HG02588 (cell line): ENCODE data around the gene MYL6.
A peak's percentile ranks its signal among the peaks of the same experiment; 100 is the strongest.
"Not testable (repeated sequence)": the region's sequence is repeated elsewhere in the genome, so short reads cannot be mapped to it uniquely, and the experiment has no call there.

Experiments used
- ATAC-seq: cut with Tn5 transposase; IDR thresholded peaks from one replicate; pipeline ENCODE4 v1.9.1; 2021; ENCODE audit warnings: mild to moderate bottlenecking, moderate library complexity; ENCODE audit not compliant: unreplicated experiment

Gene MYL6

GRCh38 chr12:56158029-56158925, at the start of gene MYL6:
Gene MYL6 (plus strand): TSS chr12:56158359. CDS start chr12:56158402, 43 bp downstream.
- peak; percentile 83 for ATAC-seq

GRCh38 chr12:56110571-56110970, 47.6 kb upstream of the MYL6 start:
- ATAC-seq = no peak

DNA sequence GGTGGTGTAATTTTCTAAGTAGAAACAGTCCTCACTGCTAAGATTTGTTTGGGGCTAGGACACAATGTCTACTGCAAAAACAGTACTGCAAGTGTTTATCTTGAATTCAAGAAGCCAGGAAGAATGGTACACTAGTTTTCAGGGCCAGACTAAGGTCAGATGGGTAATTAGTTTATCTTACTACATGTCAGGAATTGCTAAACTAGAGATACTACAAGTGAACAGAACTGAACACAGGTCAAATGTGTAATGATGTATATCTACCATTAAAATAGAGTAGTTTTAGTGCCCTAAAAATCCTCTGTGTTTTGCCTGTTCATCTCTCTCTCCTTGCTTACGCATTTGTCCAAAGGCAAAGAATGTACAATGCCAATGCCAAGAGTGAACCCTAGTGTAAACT, 44.1 kb upstream of the MYL6 start:
- no peak for ATAC-seq

DNA sequence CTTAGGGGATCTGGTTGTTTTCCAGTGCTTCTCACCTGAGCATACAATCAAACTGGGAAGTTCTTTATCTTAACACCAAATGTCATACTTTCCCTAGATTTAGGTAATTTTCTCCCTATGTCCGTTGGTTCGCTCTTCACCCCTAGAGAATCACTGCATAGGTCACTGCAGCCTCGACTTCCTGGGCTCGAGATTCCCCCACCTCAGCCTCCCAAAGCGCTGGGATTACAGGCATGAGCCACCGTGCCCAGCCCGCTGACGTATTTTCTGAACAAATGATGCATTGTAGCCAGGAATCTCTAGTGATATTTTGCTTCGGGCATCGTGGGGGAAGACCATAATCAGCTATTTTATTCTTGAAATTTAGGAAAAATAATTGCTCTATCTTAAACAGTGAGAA, 42.8 kb upstream of the MYL6 start:
- ATAC-seq = no peak

DNA sequence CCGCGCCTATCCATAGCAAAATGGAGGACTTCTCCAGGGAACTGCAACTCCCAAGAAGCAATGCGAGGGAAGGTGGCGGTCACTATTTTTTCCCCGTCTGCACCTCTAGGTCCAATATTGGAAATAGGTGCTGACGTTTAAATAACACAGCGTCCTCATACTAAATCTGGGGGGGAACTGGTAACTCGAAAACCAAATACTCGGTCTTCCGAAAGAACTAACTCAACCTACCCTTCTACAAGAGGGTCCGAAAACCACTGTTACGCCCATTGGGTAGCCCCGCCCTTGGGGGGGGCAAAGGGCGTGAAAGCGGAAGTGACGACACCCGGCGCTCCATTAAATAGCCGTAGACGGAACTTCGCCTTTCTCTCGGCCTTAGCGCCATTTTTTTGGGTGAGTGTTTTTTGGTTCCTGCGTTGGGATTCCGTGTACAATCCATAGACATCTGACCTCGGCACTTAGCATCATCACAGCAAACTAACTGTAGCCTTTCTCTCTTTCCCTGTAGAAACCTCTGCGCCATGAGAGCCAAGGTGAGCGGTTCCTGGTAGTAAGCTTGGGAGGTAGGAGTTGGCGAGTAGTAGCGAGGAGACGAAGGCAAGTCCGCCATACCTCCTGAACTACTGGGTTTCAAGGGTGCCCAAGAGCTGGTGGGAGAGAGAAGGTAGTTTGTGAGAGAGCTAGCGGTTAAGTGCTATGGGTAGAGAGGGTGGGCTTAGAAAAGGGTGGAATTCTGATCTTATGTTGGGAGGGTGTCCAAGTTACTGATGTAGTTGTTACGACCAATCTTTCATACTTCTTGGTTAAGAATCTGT, 41.7 kb upstream of the MYL6 start, which contains the start of gene RPL41:
RPL41 (plus strand) TSS at position 367 of the 815 bp plus-strand sequence.
- peak; percentile 44 for ATAC-seq

GRCh38 chr12:56117082-56117706, 41.0 kb upstream of the MYL6 start:
- ATAC-seq = not testable (repeated sequence)

DNA sequence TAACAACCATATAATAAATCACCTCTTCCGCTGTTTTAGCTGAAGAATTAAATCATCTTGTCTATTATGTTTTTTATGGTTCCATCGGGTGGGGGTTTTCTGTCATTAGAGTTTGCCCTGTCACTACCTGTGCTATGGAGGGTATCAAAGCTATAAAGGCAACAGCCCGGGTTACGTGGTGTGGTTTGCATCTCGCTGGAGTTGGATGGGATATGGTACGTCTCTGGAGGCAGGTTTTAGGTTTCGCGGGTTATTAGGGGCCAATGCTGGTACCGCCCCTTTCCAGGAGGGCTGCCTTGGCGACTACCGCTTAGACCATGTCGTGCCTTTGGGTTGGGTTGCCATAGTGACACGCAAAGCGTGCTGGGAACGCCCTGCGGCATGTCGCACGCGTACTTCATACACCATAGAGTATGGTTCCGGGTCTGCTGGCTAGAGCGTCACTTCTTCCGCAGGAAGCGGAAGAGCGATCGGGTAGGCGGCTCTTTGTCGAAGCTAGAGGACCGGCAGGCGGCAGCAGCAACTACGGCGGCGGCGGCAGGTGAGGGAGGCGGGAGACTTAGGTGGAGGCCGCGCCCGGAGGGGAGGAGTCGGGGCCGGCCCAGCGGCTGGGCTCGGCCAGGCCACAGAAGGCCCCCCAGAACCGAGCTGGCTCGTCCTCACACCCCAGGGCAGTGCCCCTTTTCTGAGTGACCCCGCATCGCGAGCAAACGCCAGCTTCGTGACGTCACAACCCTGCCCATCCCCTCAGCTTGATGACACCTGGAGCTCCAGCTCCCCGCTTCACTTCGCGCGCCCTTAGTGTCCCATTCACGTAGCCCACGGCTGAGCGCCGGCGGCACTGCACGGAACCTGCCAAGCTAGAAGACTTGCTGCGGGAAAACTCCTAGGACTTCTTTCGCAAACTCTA, 40.1 kb upstream of the MYL6 start, which contains the start of gene ZC3H10:
ZC3H10 (plus strand) TSS at position 489 of the 910 bp plus-strand sequence. CDS start 2,297 bp downstream, outside the sequence.
- ATAC-seq = peak; percentile 83

GRCh38 chr12:56118688-56119357, 39.3 kb upstream of the MYL6 start:
- ATAC-seq = no peak

DNA sequence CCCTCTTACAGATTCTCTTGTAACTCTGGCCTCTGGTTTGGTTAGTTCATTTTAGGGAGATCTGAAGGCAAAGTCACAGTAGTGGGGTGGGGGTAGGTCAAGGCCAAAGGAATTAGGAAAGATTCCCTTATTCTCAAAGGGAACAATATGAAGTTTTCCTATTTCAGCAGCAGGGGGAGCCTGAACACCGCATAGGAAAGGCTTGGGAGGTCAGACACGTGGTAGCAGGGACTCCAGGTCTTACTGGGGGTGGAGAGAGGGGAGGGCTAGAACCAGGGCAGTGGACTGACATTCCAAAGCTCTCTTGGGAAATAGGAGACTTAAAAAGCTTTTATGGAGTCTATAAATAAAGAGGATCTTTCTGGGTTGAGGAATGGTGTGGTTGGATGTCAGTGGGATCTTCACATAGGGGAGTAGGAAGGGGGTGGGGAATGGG, 38.8 kb upstream of the MYL6 start:
- ATAC-seq = no peak

- ATAC-seq = no peak
These were observed 37.9 kb upstream of the MYL6 start for GRCh38 chr12:56120158-56120846.

- no peak for ATAC-seq
These were observed 36.8 kb upstream of the MYL6 start for GRCh38 chr12:56121204-56121870.

DNA sequence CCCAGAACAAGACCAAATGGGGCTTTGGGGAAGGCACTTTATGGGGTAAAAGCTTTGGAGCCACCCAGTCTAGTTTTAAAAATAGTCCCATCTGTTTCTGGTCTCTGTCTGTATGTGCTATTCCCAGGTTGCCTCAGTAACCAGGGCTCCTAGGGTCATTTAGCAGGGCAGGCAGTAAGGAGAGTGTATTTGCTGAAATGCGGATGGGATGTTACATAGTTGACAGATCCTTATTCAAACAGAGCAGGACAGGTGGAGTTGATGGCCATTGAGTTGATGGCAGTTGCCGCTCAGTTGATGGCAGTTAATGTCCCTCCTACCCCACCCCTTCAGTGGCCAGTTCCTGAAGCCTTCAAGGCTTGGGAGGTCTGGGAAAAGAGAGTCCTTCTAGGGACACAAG, 35.5 kb upstream of the MYL6 start:
- ATAC-seq = no peak

- no peak for ATAC-seq
These were observed 34.0 kb upstream of the MYL6 start for GRCh38 chr12:56124133-56124532.

DNA sequence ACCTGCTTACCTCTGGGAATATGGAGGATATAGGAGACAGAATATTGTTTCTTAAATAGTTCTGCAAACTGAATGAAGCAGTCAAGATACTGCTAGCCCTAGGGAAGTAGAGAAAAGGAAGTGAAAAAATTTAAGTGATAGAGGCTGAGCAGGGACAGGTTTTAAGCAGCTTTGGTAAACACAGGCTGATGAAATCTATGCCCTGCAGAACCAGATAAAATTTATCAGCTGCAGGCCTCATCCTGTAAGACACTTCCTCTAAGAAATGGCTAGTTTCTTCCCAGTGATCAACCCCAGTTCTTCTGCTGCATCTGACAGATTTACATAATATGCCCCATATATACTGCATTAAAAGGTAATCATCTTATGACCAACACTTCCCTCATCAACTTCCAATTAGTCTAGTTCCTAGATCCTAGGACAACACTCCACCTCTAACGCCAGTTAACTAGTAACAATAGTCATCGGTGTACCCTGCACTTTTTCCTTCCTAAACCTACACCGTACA, 31.4 kb upstream of the MYL6 start:
- no peak for ATAC-seq

- no peak for ATAC-seq
These were observed 30.7 kb upstream of the MYL6 start for GRCh38 chr12:56127485-56127887.

GRCh38 chr12:56127888-56128669, 30.1 kb upstream of the MYL6 start, which contains the start of gene ESYT1:
Gene ESYT1 (plus strand): TSS chr12:56128267. CDS start chr12:56128320, 53 bp downstream.
- peak; percentile 89 for ATAC-seq

GRCh38 chr12:56128670-56129205, 29.4 kb upstream of the MYL6 start:
- ATAC-seq = no peak
